Effector CD4-positive, alpha-beta T cell (primary cell): ENCODE results near the gene CMTM2.
"Not testable (repeated sequence)": the region's sequence is repeated elsewhere in the genome, so short reads cannot be mapped to it uniquely, and the experiment has no call there.

Source experiments
- DNase-seq: peaks from one replicate; pipeline ENCODE4 v3.0.0-alpha.2; 2020

CMTM2 gene

GRCh38 chr16:66587881-66588600, 8.8 kb downstream of the CMTM2 start:
- no peak for DNase-seq

GRCh38 chr16:66588981-66589713, 9.9 kb downstream of the CMTM2 start:
- peak; percentile 47 for DNase-seq

- DNase-seq = no peak
These were observed 11.1 kb downstream of the CMTM2 start for GRCh38 chr16:66590322-66590721.

- DNase-seq = no peak
These were observed 11.8 kb downstream of the CMTM2 start for GRCh38 chr16:66591018-66591417.

- DNase-seq = no peak
These were observed 13.0 kb downstream of the CMTM2 start for GRCh38 chr16:66592241-66592640.

- no peak for DNase-seq
These were observed 13.6 kb downstream of the CMTM2 start for GRCh38 chr16:66592814-66593213.

- no peak for DNase-seq
These were observed 15.5 kb downstream of the CMTM2 start for GRCh38 chr16:66594739-66595138.

GRCh38 chr16:66596559-66596958, 17.3 kb downstream of the CMTM2 start:
- DNase-seq = not testable (repeated sequence)

GRCh38 chr16:66596986-66597848, 18.0 kb downstream of the CMTM2 start:
- no peak for DNase-seq

GRCh38 chr16:66598111-66598510, 18.8 kb downstream of the CMTM2 start:
- DNase-seq = no peak

- no peak for DNase-seq
These were observed 20.5 kb downstream of the CMTM2 start for GRCh38 chr16:66599726-66600125.

GRCh38 chr16:66600477-66600876, 21.2 kb downstream of the CMTM2 start:
- DNase-seq = no peak

GRCh38 chr16:66601471-66601870, 22.2 kb downstream of the CMTM2 start:
- no peak for DNase-seq

GRCh38 chr16:66603537-66604375, 24.5 kb downstream of the CMTM2 start:
- DNase-seq = peak; percentile 60

GRCh38 chr16:66604376-66605176, 25.3 kb downstream of the CMTM2 start, which contains the start of gene CMTM3:
Gene CMTM3, plus strand, starts transcription at chr16:66604704. Its CDS starts 102 bp downstream, at chr16:66604806.
- DNase-seq = peak; percentile 58

GRCh38 chr16:66605177-66605978, 26.1 kb downstream of the CMTM2 start:
- peak; percentile 27 for DNase-seq

- DNase-seq = no peak
These were observed 26.9 kb downstream of the CMTM2 start for GRCh38 chr16:66605979-66606751.

- peak; percentile 79 for DNase-seq
These were observed 29.2 kb downstream of the CMTM2 start for GRCh38 chr16:66608241-66609138.

GRCh38 chr16:66609139-66609510, 29.9 kb downstream of the CMTM2 start:
- no peak for DNase-seq
